Smooth muscle cell (in vitro differentiated cells): ENCODE measurements around the gene AP4B1. TPM values are rescaled to one million over a fixed set of nuclear protein-coding genes. Genes with fewer than 3 reads are reported as not detected.

ENCODE experiments used
- DNase-seq: peaks from one replicate; lab custom pipeline; 2025; ENCODE audit not compliant: unreplicated experiment; lab: John Stamatoyannopoulos, UW
- H2AFZ ChIP-seq: fragments of 200-600 bp; sonication (generic); 2 replicates; pipeline ENCODE4 v1.6.0; 2016; ENCODE audit warnings: antibody characterized with exemption, low read depth, mild to moderate bottlenecking
- H3F3A ChIP-seq: fragments of 200-600 bp; sonication (generic); 2 replicates; pipeline ENCODE4 v1.6.0; 2017; ENCODE audit warnings: antibody characterized with exemption, low read depth
- H3K27ac ChIP-seq: fragments of 200-600 bp; sonication (generic); 2 replicates; pipeline ENCODE4 v1.5.1; 2016; ENCODE audit warnings: low read depth, mild to moderate bottlenecking
- H3K27me3 ChIP-seq: fragments of 200-600 bp; sonication (generic); 2 replicates; pipeline ENCODE4 v1.6.1; 2016; ENCODE audit warnings: low read depth, mild to moderate bottlenecking
- H3K36me3 ChIP-seq: fragments of 200-600 bp; sonication (generic); 2 replicates; pipeline ENCODE4 v1.5.1; 2016; ENCODE audit warnings: low read depth
- H3K4me1 ChIP-seq: fragments of 200-600 bp; sonication (generic); 2 replicates; pipeline ENCODE4 v1.5.1; 2016; ENCODE audit warnings: low read depth
- H3K4me2 ChIP-seq: fragments of 200-600 bp; sonication (generic); 2 replicates; pipeline ENCODE4 v1.6.0; 2016; ENCODE audit warnings: mild to moderate bottlenecking
- H3K4me3 ChIP-seq: fragments of 200-600 bp; sonication (generic); 2 replicates; pipeline ENCODE4 v1.5.1; 2016; ENCODE audit warnings: mild to moderate bottlenecking
- H3K79me2 ChIP-seq: fragments of 200-600 bp; sonication (generic); 2 replicates; pipeline ENCODE4 v1.6.0; 2016; ENCODE audit warnings: low read depth, mild to moderate bottlenecking
- H3K9ac ChIP-seq: fragments of 200-600 bp; sonication (generic); 2 replicates; pipeline ENCODE4 v1.6.0; 2016; ENCODE audit warnings: low read depth
- H3K9me3 ChIP-seq: fragments of 200-600 bp; sonication (generic); replicated peaks from 2 replicates; pipeline ENCODE4 v1.5.1; 2016; ENCODE audit warnings: low read depth
- H4K20me1 ChIP-seq: fragments of 200-600 bp; sonication (generic); 2 replicates; pipeline ENCODE4 v1.6.0; 2016; ENCODE audit warnings: low read depth
- WGBS: methylation state at CpG from one replicate; pipeline ENCODE4 v1.1.7; 2016; ENCODE audit warnings: low lambda C conversion rate; 5-methylcytosine and 5-hydroxymethylcytosine counted together
- polyA plus RNA-seq: library from polyadenylated mRNA; unstranded; fragments of >200 nt; fragmentation: Nextera tagmentation; extraction: Ambion mirVana; gene quantifications from 2 replicates; pipeline ENCODE4 v1.2.1, GENCODE V29; 2016
- total RNA-seq: library from RNA; depleted of rRNA; stranded (reverse); fragments of >200 nt; gene quantifications from 2 replicates; pipeline ENCODE4 v1.2.3, GENCODE V29; 2014
- TF ChIP-seq, protein P1 (sequence below): fragments of 200-600 bp; sonication (generic); IDR thresholded peaks from 2 replicates; pipeline ENCODE4 v1.5.1; 2017; ENCODE audit warnings: borderline replicate concordance, mild to moderate bottlenecking, antibody characterized with exemption; ENCODE audit not compliant: insufficient read depth, poor library complexity, severe bottlenecking

The AP4B1 gene
- total and polyA plus RNA-seq, 2 experiments from 2014 or later: 11.6 to 17.3 TPM

DNA sequence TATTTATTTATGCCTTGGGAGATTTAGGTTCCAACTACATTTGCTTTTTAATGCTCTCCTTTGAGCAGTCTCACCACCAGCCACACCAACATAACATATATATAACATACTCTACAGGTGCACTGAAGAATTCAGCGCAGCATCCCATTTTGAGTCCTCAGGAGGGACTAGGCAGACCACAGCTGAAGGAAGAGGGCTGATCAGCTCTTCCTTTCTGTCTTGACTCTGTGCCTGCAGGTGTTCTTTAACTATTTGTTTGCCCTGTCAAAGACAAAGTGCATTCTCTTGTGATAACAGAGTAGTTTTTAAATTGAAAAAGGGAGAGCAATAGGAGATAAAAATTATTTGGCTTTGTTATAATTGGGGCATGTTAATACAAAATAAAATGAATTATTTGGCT, 41.5 kb upstream of the AP4B1 start:
- Histone ChIP-seq H4K20me1 (peaks cover 96% of the 10 kb centered on the region), H3K4me2 (peak overlapping the region; percentile 32), H3K9ac (no peak overlapping the region), H3K79me2 (peaks cover 91% of the 10 kb centered on the region), H3K4me3 (no peak overlapping the region), H3K4me1 (peaks cover 23% of the 10 kb centered on the region), H3F3A (peaks cover 13% of the 10 kb centered on the region), H2AFZ (no peak overlapping the region), H3K36me3 (peaks cover 4% of the 10 kb centered on the region), H3K9me3 (no peaks in the 10 kb centered on the region), H3K27me3 (no peaks in the 10 kb centered on the region), H3K27ac (no peak overlapping the region)
- TF ChIP-seq, protein P1, sequence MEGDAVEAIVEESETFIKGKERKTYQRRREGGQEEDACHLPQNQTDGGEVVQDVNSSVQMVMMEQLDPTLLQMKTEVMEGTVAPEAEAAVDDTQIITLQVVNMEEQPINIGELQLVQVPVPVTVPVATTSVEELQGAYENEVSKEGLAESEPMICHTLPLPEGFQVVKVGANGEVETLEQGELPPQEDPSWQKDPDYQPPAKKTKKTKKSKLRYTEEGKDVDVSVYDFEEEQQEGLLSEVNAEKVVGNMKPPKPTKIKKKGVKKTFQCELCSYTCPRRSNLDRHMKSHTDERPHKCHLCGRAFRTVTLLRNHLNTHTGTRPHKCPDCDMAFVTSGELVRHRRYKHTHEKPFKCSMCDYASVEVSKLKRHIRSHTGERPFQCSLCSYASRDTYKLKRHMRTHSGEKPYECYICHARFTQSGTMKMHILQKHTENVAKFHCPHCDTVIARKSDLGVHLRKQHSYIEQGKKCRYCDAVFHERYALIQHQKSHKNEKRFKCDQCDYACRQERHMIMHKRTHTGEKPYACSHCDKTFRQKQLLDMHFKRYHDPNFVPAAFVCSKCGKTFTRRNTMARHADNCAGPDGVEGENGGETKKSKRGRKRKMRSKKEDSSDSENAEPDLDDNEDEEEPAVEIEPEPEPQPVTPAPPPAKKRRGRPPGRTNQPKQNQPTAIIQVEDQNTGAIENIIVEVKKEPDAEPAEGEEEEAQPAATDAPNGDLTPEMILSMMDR: no peak
- 86% methylated on average over 1 of the region's 1 CpG for WGBS
- DNase-seq: no peak

DNA sequence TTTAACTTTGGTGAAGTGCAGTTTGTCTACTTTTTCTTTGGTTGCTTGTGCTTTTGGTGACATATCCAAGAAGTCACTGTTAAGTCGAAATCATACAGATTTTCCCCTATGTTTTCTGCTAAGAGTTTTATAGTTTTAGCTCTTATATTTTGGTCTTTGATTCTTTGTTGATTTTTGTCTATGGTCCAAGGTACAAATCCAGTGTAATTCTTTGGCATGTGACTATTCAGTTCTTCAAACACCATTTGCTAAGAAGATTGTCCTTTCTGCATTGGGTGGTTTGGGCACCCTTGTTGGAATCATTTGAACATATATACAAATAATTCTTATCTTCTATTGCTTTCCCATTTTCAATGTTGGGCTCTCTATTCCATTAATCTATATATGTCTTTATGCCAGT, 40.7 kb upstream of the AP4B1 start:
- Histone ChIP-seq H3K27me3 (no peaks in the 10 kb centered on the region), H3K9ac (no peak overlapping the region), H2AFZ (no peak overlapping the region), H3K4me1 (peaks cover 23% of the 10 kb centered on the region), H3K36me3 (peaks cover 4% of the 10 kb centered on the region), H3K27ac (no peak overlapping the region), H3K79me2 (peaks cover 84% of the 10 kb centered on the region), H3K4me3 (no peak overlapping the region), H3K9me3 (no peaks in the 10 kb centered on the region), H3K4me2 (no peak overlapping the region), H3F3A (peaks cover 13% of the 10 kb centered on the region), H4K20me1 (peaks cover 96% of the 10 kb centered on the region)
- TF ChIP-seq, protein P1: no peak
- WGBS: 100% methylated on average over 1 of the region's 1 CpG
- no peak for DNase-seq

DNA sequence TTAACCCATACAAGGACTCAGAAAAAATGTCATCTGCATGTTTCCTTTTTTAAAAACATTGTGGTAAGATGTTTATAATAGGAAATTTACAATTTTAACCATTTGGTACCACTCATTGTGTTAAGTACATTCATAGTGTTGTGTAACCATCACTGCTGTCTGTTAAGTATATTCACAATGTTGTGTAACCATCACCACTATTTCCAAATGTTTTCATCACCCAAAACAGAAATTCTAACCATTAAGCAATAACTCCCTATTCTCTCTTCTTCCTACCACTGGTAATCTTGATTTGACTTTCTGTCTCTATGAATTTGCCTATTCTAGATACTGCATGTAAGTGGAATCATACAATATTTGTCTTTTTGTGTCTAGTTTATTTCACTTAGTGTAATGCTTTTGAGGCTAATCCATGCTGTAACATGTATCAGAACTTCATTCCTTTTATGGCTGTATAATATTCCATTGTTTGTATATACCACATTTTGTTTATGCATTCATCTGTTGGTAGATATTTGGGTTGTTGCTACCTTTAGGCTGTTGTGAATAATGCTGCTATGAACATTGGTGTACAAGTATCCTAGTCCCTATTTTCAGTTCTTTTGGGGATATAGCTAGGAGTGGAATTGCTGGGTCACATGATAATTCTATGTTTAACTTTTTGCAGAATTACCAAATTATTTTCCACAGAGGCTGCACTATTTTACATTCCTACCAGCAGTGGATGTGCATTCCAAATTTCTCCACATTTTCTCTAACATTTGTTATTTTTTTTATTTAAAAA, 38.6 kb upstream of the AP4B1 start:
- Histone ChIP-seq H3K79me2 (peaks cover 80% of the 10 kb centered on the region), H3K4me2 (no peak overlapping the region), H3K9me3 (no peaks in the 10 kb centered on the region), H3K4me3 (no peak overlapping the region), H2AFZ (no peak overlapping the region), H4K20me1 (peaks cover 96% of the 10 kb centered on the region), H3K27me3 (no peaks in the 10 kb centered on the region), H3K27ac (no peak overlapping the region), H3F3A (peaks cover 13% of the 10 kb centered on the region), H3K4me1 (peaks cover 23% of the 10 kb centered on the region), H3K36me3 (peaks cover 4% of the 10 kb centered on the region), H3K9ac (no peak overlapping the region)
- TF ChIP-seq, protein P1: peak; percentile 7
- no peak for DNase-seq

DNA sequence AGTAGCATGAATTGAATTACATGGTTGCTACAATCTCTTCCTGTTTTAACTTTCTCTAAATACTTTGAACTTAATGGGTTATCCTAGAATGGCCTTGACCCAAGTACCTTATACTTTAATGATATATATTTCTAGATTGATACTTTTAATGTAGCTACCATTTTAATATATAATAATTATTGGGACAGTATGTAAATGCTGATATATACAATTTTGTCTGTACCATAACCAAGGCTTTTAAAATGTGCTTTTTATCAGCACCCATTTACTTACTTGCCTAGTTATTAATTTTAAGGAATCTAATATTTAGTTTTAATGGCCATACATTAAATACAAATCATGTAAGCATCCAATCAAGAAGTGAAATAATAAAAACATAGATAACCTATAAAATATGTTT, 37.9 kb upstream of the AP4B1 start:
- TF ChIP-seq, protein P1: no peak
- peaks cover 17% of the 10 kb centered on the region for H3K4me1 ChIP-seq
- H2AFZ ChIP-seq: no peak overlapping the region
- H3K4me3 ChIP-seq: no peak overlapping the region
- DNase-seq: no peak
- peaks cover 81% of the 10 kb centered on the region for H3K79me2 ChIP-seq
- no peak overlapping the region for H3K9ac ChIP-seq
- peaks cover 4% of the 10 kb centered on the region for H3K36me3 ChIP-seq
- H3K27me3 ChIP-seq: no peaks in the 10 kb centered on the region
- H4K20me1 ChIP-seq: peaks cover 96% of the 10 kb centered on the region
- H3K27ac ChIP-seq: no peak overlapping the region
- H3F3A ChIP-seq: peaks cover 13% of the 10 kb centered on the region
- no peaks in the 10 kb centered on the region for H3K9me3 ChIP-seq
- H3K4me2 ChIP-seq: no peak overlapping the region
